HCT116 (cell line): ENCODE results near the gene PRXL2C. TPM values are rescaled to one million over a fixed set of nuclear protein-coding genes. Genes with fewer than 3 reads are reported as not detected.
A peak's percentile ranks its signal among the peaks of the same experiment; 100 is the strongest.

Source experiments
- ATAC-seq: fragments of 200-7000 bp; cut with Tn5 transposase; 2 replicates; pipeline ENCODE4 v1.9.1; 2020; ENCODE audit warnings: mild to moderate bottlenecking, moderate library complexity
- BruUV-seq: library from RNA; stranded (reverse); fragments of 400-500 nt; replicated peaks from 2 replicates; lab custom pipeline; 2021; lab: Mats Ljungman, UMichigan
- CTCF ChIA-PET: fragments of 300-600 bp; sonication (Branson Sonifier 250); formaldehyde crosslinking; loops from one replicate; lab custom pipeline; 2021; ENCODE audit warnings: antibody characterized with exemption; lab: Charles Lee
- POLR2A ChIA-PET: fragments of 300-600, 350-600 bp; sonication (Branson Sonifier 250); formaldehyde crosslinking; loops from one replicate; lab custom pipeline; 2021; ENCODE audit warnings: antibody characterized with exemption; lab: Charles Lee
- RAD21 ChIA-PET, 2 experiments: fragments of 300-600 bp; sonication (Branson Sonifier 250); formaldehyde crosslinking; loops; one replicate each; lab custom pipeline; 2023; ENCODE audit warnings: low total read pairs in 2 of 2; ENCODE audit not compliant: uncharacterized antibody in 2 of 2, unreplicated experiment in 2 of 2, low non-redundant PET in 1 of 2; lab: Charles Lee
- DNase-seq: peaks from one replicate; pipeline ENCODE4 v3.0.0-alpha.2; 2010; ENCODE audit warnings: low read depth, low spot score
- H2AFZ ChIP-seq: fragments of 200-600 bp; shearing (Covaris generic), sonication (generic); 2 replicates; pipeline ENCODE4 v1.6.1; 2017; ENCODE audit warnings: low read depth, mixed run types, mixed read lengths, antibody characterized with exemption, low read length; ENCODE audit not compliant: poor library complexity, severe bottlenecking
- H3K27ac ChIP-seq: 2 replicates; pipeline ENCODE4 v1.5.1; 2012; ENCODE audit warnings: low read depth, low read length
- H3K27me3 ChIP-seq: fragments of 200-600 bp; sonication (generic); 2 replicates; pipeline ENCODE4 v1.6.1; 2016; ENCODE audit warnings: mixed run types, low read length, mixed read lengths; ENCODE audit not compliant: insufficient read depth
- H3K36me3 ChIP-seq, 2 experiments: fragments of 200-500 bp in 1 of 2; fragments of 200-600 bp in 1 of 2; sonication (Bioruptor generic) in 1 of 2; sonication (generic) in 1 of 2; 2 replicates each; pipeline versions ENCODE4 v1.5.1 to v1.6.1; 2014 to 2016; ENCODE audit warnings: low read length in 2 of 2, inconsistent platforms in 1 of 2, mixed read lengths in 1 of 2, mixed run types in 1 of 2; ENCODE audit not compliant: insufficient read depth in 2 of 2, control insufficient read depth in 1 of 2
- H3K4me1 ChIP-seq, 2 experiments: fragments of 200-600 bp in 1 of 2; sonication (generic) in 1 of 2; 2 replicates each; pipeline versions ENCODE4 v1.5.1 to v1.6.1; 2012 to 2017; ENCODE audit warnings: low read length in 2 of 2, inconsistent platforms in 1 of 2, mild to moderate bottlenecking in 1 of 2, mixed read lengths in 1 of 2, mixed run types in 1 of 2, moderate library complexity in 1 of 2; ENCODE audit not compliant: insufficient read depth in 2 of 2, control insufficient read depth in 1 of 2
- H3K4me2 ChIP-seq: fragments of 200-600 bp; sonication (generic); 2 replicates; pipeline ENCODE4 v1.6.1; 2017; ENCODE audit warnings: mixed run types, low read length, mixed read lengths
- H3K4me3 ChIP-seq, 2 experiments: fragments of 200-600 bp in 1 of 2; sonication (generic) in 1 of 2; replicated peaks in 1 of 2; 2 replicates each; pipeline ENCODE4 v1.5.1; 2011 to 2016; ENCODE audit warnings: low read length in 2 of 2, control low read depth in 1 of 2, low read depth in 1 of 2, mild to moderate bottlenecking in 1 of 2, mixed read lengths in 1 of 2, mixed run types in 1 of 2
- H3K79me2 ChIP-seq: fragments of 200-600 bp; sonication (generic); 2 replicates; pipeline ENCODE4 v1.6.1; 2017; ENCODE audit warnings: mild to moderate bottlenecking, mixed run types, low read length, moderate library complexity, mixed read lengths; ENCODE audit not compliant: insufficient read depth
- H3K9ac ChIP-seq: fragments of 200-600 bp; sonication (generic); 2 replicates; pipeline ENCODE4 v1.6.1; 2016; ENCODE audit warnings: low read length, mixed read lengths
- H3K9me2 ChIP-seq: fragments of 200-600 bp; sonication (generic), shearing (Covaris generic); 2 replicates; pipeline ENCODE4 v1.6.1; 2017; ENCODE audit warnings: mixed run types, mild to moderate bottlenecking, moderate library complexity; ENCODE audit not compliant: insufficient read depth
- H3K9me3 ChIP-seq, 2 experiments: fragments of 200-500 bp in 1 of 2; fragments of 200-600 bp in 1 of 2; sonication (Bioruptor generic) in 1 of 2; sonication (generic) in 1 of 2; 2 replicates each; pipeline ENCODE4 v1.6.1; 2014 to 2017; ENCODE audit warnings: low read length in 2 of 2, mixed read lengths in 2 of 2, inconsistent platforms in 1 of 2, low read depth in 1 of 2, mild to moderate bottlenecking in 1 of 2, mixed run types in 1 of 2, moderate library complexity in 1 of 2; ENCODE audit not compliant: control insufficient read depth in 1 of 2, insufficient read depth in 1 of 2
- H4K20me1 ChIP-seq: fragments of 200-600 bp; sonication (generic), shearing (Covaris generic); 2 replicates; pipeline ENCODE4 v1.6.1; 2017; ENCODE audit warnings: mixed run types, mild to moderate bottlenecking, moderate library complexity; ENCODE audit not compliant: insufficient read depth
- ATF3 ChIP-seq: IDR thresholded peaks from 2 replicates; pipeline ENCODE4 v1.6.1; 2012
- CBX3 ChIP-seq: IDR thresholded peaks from 2 replicates; pipeline ENCODE4 v1.6.1; 2012; ENCODE audit warnings: low read depth
- CEBPB ChIP-seq: IDR thresholded peaks from 2 replicates; pipeline ENCODE4 v1.6.1; 2012; ENCODE audit warnings: low read depth
- CTCF ChIP-seq, 3 experiments: fragments of 200-600 bp in 1 of 3; sonication (generic) in 1 of 3; IDR thresholded peaks in 2 of 3; conservative IDR thresholded peaks in 1 of 3; 2 replicates each; pipeline ENCODE4 v1.5.1; 2012 to 2017; ENCODE audit warnings: low read depth in 2 of 3, low read length in 2 of 3, antibody characterized with exemption in 1 of 3, borderline replicate concordance in 1 of 3, control low read depth in 1 of 3, mild to moderate bottlenecking in 1 of 3, mixed read lengths in 1 of 3, mixed run types in 1 of 3, moderate library complexity in 1 of 3; ENCODE audit not compliant: insufficient read depth in 1 of 3
- EGR1 ChIP-seq: IDR thresholded peaks from 2 replicates; pipeline ENCODE4 v1.6.1; 2012; ENCODE audit warnings: low read depth
- EZH2 ChIP-seq: fragments of 200-600 bp; sonication (generic); IDR thresholded peaks from 2 replicates; pipeline ENCODE4 v1.6.1; 2017; ENCODE audit warnings: antibody characterized with exemption, mixed run types
- FOSL1 ChIP-seq: IDR thresholded peaks from 2 replicates; pipeline ENCODE4 v1.6.1; 2012; ENCODE audit warnings: low read depth
- JUND ChIP-seq: IDR thresholded peaks from 2 replicates; pipeline ENCODE4 v1.6.1; 2012
- MAX ChIP-seq: IDR thresholded peaks from 2 replicates; pipeline ENCODE4 v1.6.1; 2012
- POLR2A ChIP-seq: IDR thresholded peaks from 2 replicates; pipeline ENCODE4 v1.7.0; 2011; ENCODE audit warnings: borderline replicate concordance; ENCODE audit not compliant: insufficient read depth, insufficient read length; ENCODE audit errors: extremely low read depth
- RAD21 ChIP-seq: IDR thresholded peaks from 2 replicates; pipeline ENCODE4 v1.6.1; 2012; ENCODE audit warnings: low read depth, mild to moderate bottlenecking
- REST ChIP-seq: IDR thresholded peaks from 2 replicates; pipeline ENCODE4 v1.6.1; 2012; ENCODE audit warnings: low read depth
- SIN3A ChIP-seq: IDR thresholded peaks from 2 replicates; pipeline ENCODE4 v1.6.1; 2012; ENCODE audit warnings: low read depth
- SP1 ChIP-seq: IDR thresholded peaks from 2 replicates; pipeline ENCODE4 v1.6.1; 2012; ENCODE audit warnings: low read depth
- SRF ChIP-seq: IDR thresholded peaks from 2 replicates; pipeline ENCODE4 v1.6.1; 2012; ENCODE audit warnings: low read depth
- TCF7L2 ChIP-seq: IDR thresholded peaks from 2 replicates; pipeline ENCODE4 v1.7.0; 2011; ENCODE audit warnings: borderline replicate concordance, inconsistent platforms; ENCODE audit not compliant: insufficient read depth, insufficient read length; ENCODE audit errors: extremely low read depth
- YY1 ChIP-seq: IDR thresholded peaks from 2 replicates; pipeline ENCODE4 v1.6.1; 2011; ENCODE audit warnings: low read length, low read depth, moderate library complexity, mild to moderate bottlenecking; ENCODE audit not compliant: insufficient replicate concordance; ENCODE audit errors: extremely low read depth
- ZBTB33 ChIP-seq: IDR thresholded peaks from 2 replicates; pipeline ENCODE4 v1.6.1; 2011; ENCODE audit warnings: mild to moderate bottlenecking, low read length, moderate library complexity; ENCODE audit not compliant: insufficient replicate concordance; ENCODE audit errors: extremely low read depth
- ZNF274 ChIP-seq: fragments of 200-500 bp; sonication (Bioruptor generic); IDR thresholded peaks from 2 replicates; pipeline ENCODE4 v1.6.1; 2014; ENCODE audit warnings: mild to moderate bottlenecking, low read depth, low read length, inconsistent platforms
- intact Hi-C: fragments of 100-400 bp; cut with micrococcal nuclease; formaldehyde crosslinking; loops from 2 replicates; pipeline ENCODE4 v1.10.0; 2022
- total RNA-seq: library from RNA; stranded (reverse); gene quantifications from one replicate; pipeline ENCODE4 v1.2.1, GENCODE V29; 2021; ENCODE audit not compliant: unreplicated experiment

The PRXL2C gene
- total RNA-seq, 1 experiment from 2014 or later: 10.4 TPM

- no TSS peak for BruUV-seq
- ChIA-PET RAD21 (interaction anchor here in 1 of 2 experiments (1.0 kb wide), 1 partner anchor 212 kb away, joined by 4 read pairs; no protein-coding TSS in a partner anchor), POLR2A (no interaction called here), CTCF (no interaction called here)
- H4K20me1 ChIP-seq: no peaks in the 10 kb centered on the region
- no peaks in the 10 kb centered on the region for H3K9me2 ChIP-seq
- H3K4me1 ChIP-seq: peaks cover 5 to 22% of the 10 kb centered on the region in 2 experiments; a peak in 3 of 4 replicates
- peak overlapping the region; percentile 71 for H3K9ac ChIP-seq
- peak overlapping the region; percentile 91 for H3K27ac ChIP-seq
- H3K27me3 ChIP-seq: no peaks in the 10 kb centered on the region
- no peaks in the 10 kb centered on the region for H3K9me3 ChIP-seq
- peak; percentile 76 for ATAC-seq
- intact Hi-C loops: loop anchor here (1.0 to 5.0 kb wide), 2 partner anchors 234 to 327 kb away; no protein-coding TSS in a partner anchor
- peaks cover 4 to 8% of the 10 kb centered on the region in 2 experiments; a peak in 2 of 4 replicates for H3K36me3 ChIP-seq
- peak overlapping the region; percentile 47 to 65 for H3K4me3 ChIP-seq
- H3K79me2 ChIP-seq: no peaks in the 10 kb centered on the region
- H3K4me2 ChIP-seq: peak overlapping the region; percentile 91
- peak overlapping the region; percentile 38 for H2AFZ ChIP-seq
- peak; percentile 54 for DNase-seq
- no peak for TF ChIP-seq CBX3
- TF ChIP-seq CEBPB: no peak
- TF ChIP-seq RAD21: no peak
- no peak for TF ChIP-seq ATF3
- TF ChIP-seq EZH2: no peak
- no peak for TF ChIP-seq REST
- peak; percentile 25; the same call in 1 of the 2 replicates for TF ChIP-seq MAX
- no peak for TF ChIP-seq ZNF274
- TF ChIP-seq EGR1: peak; percentile 84
- no peak for TF ChIP-seq CTCF (IDR thresholded peaks at IDR 0.05 in 2 of 3, conservative IDR thresholded peaks at IDR 0.05 in 1 of 3; ENCODE audit: borderline replicate concordance in 1 of 3, insufficient read depth in 1 of 3, low read depth in 2 of 3, low read length in 2 of 3)
- no peak for TF ChIP-seq SRF
- no peak for TF ChIP-seq SP1
- TF ChIP-seq ZBTB33: no peak
- TF ChIP-seq YY1: no peak
- TF ChIP-seq POLR2A: no peak
- TF ChIP-seq JUND: no peak
- no peak for TF ChIP-seq SIN3A
- TF ChIP-seq FOSL1: no peak
- no peak for TF ChIP-seq TCF7L2
These were observed 493 bp downstream of the PRXL2C start for GRCh38 chr9:96654450-96655197.
